GM12864 (cell line): Measurements from ENCODE around the gene FKBP1A.

Source experiments
- DNase-seq: peaks from one replicate; pipeline ENCODE4 v3.0.0-alpha.2; 2011; ENCODE audit warnings: low read depth
- H3K4me3 ChIP-seq: 2 replicates; pipeline ENCODE4 v1.5.1; 2011; ENCODE audit warnings: mild to moderate bottlenecking, low read depth, low read length, control low read depth
- CTCF ChIP-seq: IDR thresholded peaks from 2 replicates; pipeline ENCODE4 v1.5.1; 2011; ENCODE audit warnings: low read depth, mild to moderate bottlenecking, moderate library complexity, low read length, control low read depth, inconsistent platforms; ENCODE audit errors: missing control alignments

Gene FKBP1A

GRCh38 chr20:1377984-1378734, 14.7 kb downstream of the FKBP1A start:
- H3K4me3 ChIP-seq = no peak overlapping the region
- no peak for TF ChIP-seq CTCF
- DNase-seq = no peak

- no peak overlapping the region for H3K4me3 ChIP-seq
- no peak for DNase-seq
- no peak for TF ChIP-seq CTCF
Measured at GRCh38 chr20:1377341-1377871, 15.4 kb downstream of the FKBP1A start.

DNA sequence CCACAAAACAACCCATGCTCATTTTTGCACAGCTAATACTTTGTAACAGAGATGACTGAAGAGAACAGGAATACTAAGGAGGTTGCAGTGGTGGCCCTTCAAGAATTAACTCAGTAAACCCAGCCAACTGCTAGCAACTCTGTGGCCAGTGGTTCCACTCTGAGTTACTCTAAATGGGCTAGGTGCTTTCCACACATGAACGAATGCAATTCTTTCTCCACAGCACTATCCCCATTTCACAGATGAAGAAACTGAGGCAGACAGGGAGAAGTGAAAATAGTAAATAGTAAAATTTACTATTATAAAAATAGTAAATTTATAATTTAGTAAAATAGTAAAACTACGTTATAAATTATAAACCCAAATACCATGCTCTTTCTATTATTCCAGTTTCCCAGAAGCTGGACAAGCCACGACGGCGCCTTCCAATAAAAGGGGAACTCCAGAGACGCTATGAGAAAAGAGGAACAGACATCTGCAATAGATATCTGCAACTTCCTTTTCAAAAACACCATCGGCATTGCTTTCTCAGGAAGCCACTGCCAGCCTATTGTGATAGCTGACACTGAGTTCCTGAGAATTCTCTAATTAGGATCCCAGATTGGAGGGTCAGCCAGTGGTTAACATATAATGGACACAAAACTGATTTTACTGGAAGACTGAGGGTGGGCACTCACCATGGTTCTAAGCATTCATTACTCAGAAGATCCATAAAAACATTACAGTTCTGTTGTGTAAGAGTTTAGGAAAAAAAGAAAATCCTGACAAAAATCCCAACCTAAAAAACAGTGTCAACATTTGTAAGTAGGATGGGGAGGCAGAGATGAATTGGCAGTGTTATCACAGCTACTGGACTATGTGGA, 16.2 kb downstream of the FKBP1A start:
- no peak for DNase-seq
- H3K4me3 ChIP-seq = no peak overlapping the region; the same call in 1 of the 2 replicates
- no peak for TF ChIP-seq CTCF

- H3K4me3 ChIP-seq = no peak overlapping the region
- no peak for TF ChIP-seq CTCF
- no peak for DNase-seq
Measured at GRCh38 chr20:1376007-1376406, 16.8 kb downstream of the FKBP1A start.

- no peak for DNase-seq
- no peak for TF ChIP-seq CTCF
- H3K4me3 ChIP-seq = no peak overlapping the region
Measured at GRCh38 chr20:1375515-1375914, 17.3 kb downstream of the FKBP1A start.

- TF ChIP-seq CTCF = no peak
- DNase-seq = no peak
Measured at GRCh38 chr20:1374246-1374645, 18.6 kb downstream of the FKBP1A start.

More at GRCh38 chr20:1374246-1374645, 18.6 kb downstream of the FKBP1A start:
- H3K4me3 ChIP-seq = no peak overlapping the region
